ENCODE results near the gene PJA2.

GRCh38 chr5:109439590-109439989, 29.8 kb upstream of the PJA2 start:
- TF ChIP-seq EZH2 (IDR thresholded peaks at IDR 0.05) (no peak), POLR2AphosphoS5 (IDR thresholded peaks at IDR 0.05; ENCODE audit: borderline replicate concordance, low read depth, low read length) (no peak), FOXP2 (optimal IDR thresholded peaks at IDR 0.05; ENCODE audit: control extremely low read depth, extremely low read length, insufficient read depth) (no peak)

Data from SK-N-MC (cell line).